ENCODE data around the gene FGF4.
"Not testable (repeated sequence)": the region's sequence is repeated elsewhere in the genome, so short reads cannot be mapped to it uniquely, and the experiment has no call there.

The FGF4 gene

DNA sequence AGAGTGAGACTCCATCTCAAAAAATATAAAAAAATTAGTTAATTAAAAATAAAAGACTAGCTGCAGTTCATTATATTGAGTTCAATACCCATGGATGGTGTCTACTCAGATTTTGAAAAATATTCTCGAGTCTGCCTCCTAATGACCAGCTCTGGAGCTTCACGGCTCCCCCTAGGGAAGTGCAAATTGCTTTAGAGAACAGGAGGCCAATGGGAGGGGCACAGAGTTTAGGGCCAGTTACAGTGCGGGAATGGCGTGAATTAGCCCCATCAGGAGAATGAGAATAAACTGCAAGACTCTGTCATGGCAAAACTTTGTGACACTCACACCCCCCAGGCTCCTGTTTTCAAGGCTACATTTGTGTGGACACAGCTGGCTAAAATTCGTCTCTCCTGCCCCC is 4.6 kb downstream of the FGF4 start:
- TF ChIP-seq ZNF747 (tag by site-specific recombination; IDR thresholded peaks at IDR 0.05) (no peak), ZNF311 (tag by site-specific recombination; IDR thresholded peaks at IDR 0.05; ENCODE audit: borderline replicate concordance) (no peak), ZNF175 (tag by site-specific recombination; IDR thresholded peaks at IDR 0.05) (no peak), MZF1 (tag by site-specific recombination; IDR thresholded peaks at IDR 0.05; ENCODE audit: borderline replicate concordance) (no peak), ZNF37A (tag by site-specific recombination; IDR thresholded peaks at IDR 0.05) (no peak), HOXC10 (CRISPR knock-in tag; IDR thresholded peaks at IDR 0.05) (no peak), ZNF223 (tag by site-specific recombination; IDR thresholded peaks at IDR 0.05) (no peak), ZNF24 (tag by site-specific recombination; IDR thresholded peaks at IDR 0.05) (no peak), ZNF157 (tag by site-specific recombination; IDR thresholded peaks at IDR 0.05) (no peak)
- TF ChIP-seq, protein P1, sequence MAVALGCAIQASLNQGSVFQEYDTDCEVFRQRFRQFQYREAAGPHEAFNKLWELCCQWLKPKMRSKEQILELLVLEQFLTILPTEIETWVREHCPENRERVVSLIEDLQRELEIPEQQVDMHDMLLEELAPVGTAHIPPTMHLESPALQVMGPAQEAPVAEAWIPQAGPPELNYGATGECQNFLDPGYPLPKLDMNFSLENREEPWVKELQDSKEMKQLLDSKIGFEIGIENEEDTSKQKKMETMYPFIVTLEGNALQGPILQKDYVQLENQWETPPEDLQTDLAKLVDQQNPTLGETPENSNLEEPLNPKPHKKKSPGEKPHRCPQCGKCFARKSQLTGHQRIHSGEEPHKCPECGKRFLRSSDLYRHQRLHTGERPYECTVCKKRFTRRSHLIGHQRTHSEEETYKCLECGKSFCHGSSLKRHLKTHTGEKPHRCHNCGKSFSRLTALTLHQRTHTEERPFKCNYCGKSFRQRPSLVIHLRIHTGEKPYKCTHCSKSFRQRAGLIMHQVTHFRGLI (tag by site-specific recombination; IDR thresholded peaks at IDR 0.05), result no peak
- Histone ChIP-seq H3K27ac (ENCODE audit: extremely low read depth, low read depth, low read length) (no peak overlapping the region), H3K4me1 (ENCODE audit: control insufficient read depth, insufficient read depth, low read length) (no peaks in the 10 kb centered on the region), H3K9me3 (ENCODE audit: control insufficient read depth, insufficient read depth, low read depth, low read length) (no peaks in the 10 kb centered on the region), H3K36me3 (ENCODE audit: control insufficient read depth in 2 of 2, insufficient read depth in 1 of 2, low read length in 2 of 2) (no peaks in the 10 kb centered on the region), H3K4me3 (ENCODE audit: low read depth, low read length) (no peak overlapping the region)
- POLR2A ChIA-PET, result interaction anchor here (0.6 kb wide), 1 partner anchor 159 kb away, joined by 3 read pairs; no protein-coding TSS in a partner anchor
- CTCF ChIA-PET, result interaction anchor here (0.6 to 1.5 kb wide), 3 partner anchors 15 to 533 kb away, joined by 4 to 7 read pairs (median 4); no protein-coding TSS in a partner anchor

DNA sequence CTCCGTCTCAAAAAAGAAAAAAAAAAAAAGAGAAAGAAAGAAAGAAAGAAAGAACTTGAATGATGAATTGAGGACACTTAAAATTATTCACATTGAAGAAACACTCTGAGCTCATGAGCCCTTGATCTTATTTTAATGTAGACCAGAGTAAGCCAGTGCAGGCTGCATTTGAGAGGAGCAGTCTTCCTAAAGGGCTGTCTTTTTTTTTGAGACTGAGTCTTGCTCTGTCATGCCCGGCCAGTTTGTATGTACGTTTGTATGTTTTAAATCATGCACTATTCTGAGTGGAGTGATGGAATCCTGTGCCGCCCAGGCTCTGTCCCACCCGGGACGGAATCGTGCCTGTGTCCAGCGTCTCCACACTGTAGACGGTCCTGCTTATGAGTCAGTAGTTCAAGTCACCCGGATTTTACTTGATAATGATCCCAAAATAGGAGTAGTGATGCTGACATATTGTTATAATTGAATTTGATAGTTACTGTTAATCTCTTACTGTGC is 9.6 kb downstream of the FGF4 start:
- Histone ChIP-seq H3K4me3 (ENCODE audit: low read depth, low read length) (no peak overlapping the region), H3K4me1 (ENCODE audit: control insufficient read depth, insufficient read depth, low read length) (no peaks in the 10 kb centered on the region), H3K9me3 (ENCODE audit: control insufficient read depth, insufficient read depth, low read depth, low read length) (no peaks in the 10 kb centered on the region), H3K36me3 (ENCODE audit: control insufficient read depth in 2 of 2, insufficient read depth in 1 of 2, low read length in 2 of 2) (no peaks in the 10 kb centered on the region), H3K27ac (ENCODE audit: extremely low read depth, low read depth, low read length) (no peak overlapping the region)
- TF ChIP-seq ZNF155 (tag by site-specific recombination; IDR thresholded peaks at IDR 0.05) (no peak), HOXA7 (CRISPR knock-in tag; IDR thresholded peaks at IDR 0.05; ENCODE audit: borderline replicate concordance) (no peak), ZNF169 (tag by site-specific recombination; IDR thresholded peaks at IDR 0.05) (no peak), BCL11B (tag by site-specific recombination; IDR thresholded peaks at IDR 0.05; ENCODE audit: low read depth) (no peak), ZNF48 (tag by site-specific recombination; IDR thresholded peaks at IDR 0.05) (no peak), ZBTB1 (tag by site-specific recombination; IDR thresholded peaks at IDR 0.05) (no peak)
- TF ChIP-seq, protein P1 (tag by site-specific recombination; IDR thresholded peaks at IDR 0.05), result no peak
- TF ChIP-seq, protein P2, sequence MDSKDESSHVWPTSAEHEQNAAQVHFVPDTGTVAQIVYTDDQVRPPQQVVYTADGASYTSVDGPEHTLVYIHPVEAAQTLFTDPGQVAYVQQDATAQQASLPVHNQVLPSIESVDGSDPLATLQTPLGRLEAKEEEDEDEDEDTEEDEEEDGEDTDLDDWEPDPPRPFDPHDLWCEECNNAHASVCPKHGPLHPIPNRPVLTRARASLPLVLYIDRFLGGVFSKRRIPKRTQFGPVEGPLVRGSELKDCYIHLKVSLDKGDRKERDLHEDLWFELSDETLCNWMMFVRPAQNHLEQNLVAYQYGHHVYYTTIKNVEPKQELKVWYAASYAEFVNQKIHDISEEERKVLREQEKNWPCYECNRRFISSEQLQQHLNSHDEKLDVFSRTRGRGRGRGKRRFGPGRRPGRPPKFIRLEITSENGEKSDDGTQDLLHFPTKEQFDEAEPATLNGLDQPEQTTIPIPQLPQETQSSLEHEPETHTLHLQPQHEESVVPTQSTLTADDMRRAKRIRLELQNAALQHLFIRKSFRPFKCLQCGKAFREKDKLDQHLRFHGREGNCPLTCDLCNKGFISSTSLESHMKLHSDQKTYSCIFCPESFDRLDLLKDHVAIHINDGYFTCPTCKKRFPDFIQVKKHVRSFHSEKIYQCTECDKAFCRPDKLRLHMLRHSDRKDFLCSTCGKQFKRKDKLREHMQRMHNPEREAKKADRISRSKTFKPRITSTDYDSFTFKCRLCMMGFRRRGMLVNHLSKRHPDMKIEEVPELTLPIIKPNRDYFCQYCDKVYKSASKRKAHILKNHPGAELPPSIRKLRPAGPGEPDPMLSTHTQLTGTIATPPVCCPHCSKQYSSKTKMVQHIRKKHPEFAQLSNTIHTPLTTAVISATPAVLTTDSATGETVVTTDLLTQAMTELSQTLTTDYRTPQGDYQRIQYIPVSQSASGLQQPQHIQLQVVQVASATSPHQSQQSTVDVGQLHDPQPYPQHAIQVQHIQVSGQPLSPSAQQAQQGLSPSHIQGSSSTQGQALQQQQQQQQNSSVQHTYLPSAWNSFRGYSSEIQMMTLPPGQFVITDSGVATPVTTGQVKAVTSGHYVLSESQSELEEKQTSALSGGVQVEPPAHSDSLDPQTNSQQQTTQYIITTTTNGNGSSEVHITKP (tag by site-specific recombination; IDR thresholded peaks at IDR 0.05), result no peak
- CTCF ChIA-PET, result interaction anchor here (0.6 kb wide), 1 partner anchor 47 kb away, joined by 3 read pairs; no protein-coding TSS in a partner anchor
- POLR2A ChIA-PET, result no interaction called here

DNA sequence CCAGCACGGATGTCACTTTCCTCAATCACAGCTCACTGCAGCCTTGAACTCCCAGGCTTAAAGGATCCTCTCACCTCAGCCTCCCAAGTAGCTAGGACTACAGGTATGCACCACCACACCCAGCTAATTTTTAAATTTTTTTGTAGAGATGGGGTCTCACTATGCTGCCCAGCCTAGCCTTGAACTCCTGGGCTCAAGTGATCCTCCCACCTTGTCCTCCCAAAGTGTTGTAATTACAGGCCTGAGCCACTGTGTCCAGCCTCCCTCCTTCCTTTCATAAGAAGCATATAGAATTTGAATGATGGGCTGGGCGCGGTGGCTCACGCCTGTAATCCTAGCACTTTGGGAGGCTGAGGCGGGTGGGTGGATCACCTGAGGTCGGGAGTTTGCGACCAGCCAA is 10.2 kb downstream of the FGF4 start:
- H3K36me3 ChIP-seq (ENCODE audit: control insufficient read depth in 2 of 2, insufficient read depth in 1 of 2, low read length in 2 of 2); POLR2A ChIA-PET; H3K9me3 ChIP-seq (ENCODE audit: control insufficient read depth, insufficient read depth, low read depth, low read length); H3K27ac ChIP-seq (ENCODE audit: extremely low read depth, low read depth, low read length); H3K4me1 ChIP-seq (ENCODE audit: control insufficient read depth, insufficient read depth, low read length); H3K4me3 ChIP-seq (ENCODE audit: low read depth, low read length): not testable (repeated sequence)
- CTCF ChIA-PET, result interaction anchor here (0.6 kb wide), 1 partner anchor 47 kb away, joined by 3 read pairs; no protein-coding TSS in a partner anchor
